ENCODE measurements around the gene KCNN3.

GRCh38 chr1:154703170-154703569, 166.9 kb downstream of the KCNN3 start:
- TF ChIP-seq CTCF (IDR thresholded peaks at IDR 0.05; ENCODE audit: low read depth, low read length) (no peak), POLR2A (IDR thresholded peaks at IDR 0.05; ENCODE audit: extremely low read depth, insufficient read length) (no peak), MYC (IDR thresholded peaks at IDR 0.05; ENCODE audit: low read depth, low read length) (no peak), MAX (IDR thresholded peaks at IDR 0.05; ENCODE audit: low read depth, low read length) (no peak)
